Progenitor cell of endocrine pancreas (in vitro differentiated cells): ENCODE measurements around the gene PDXK. TPM values are rescaled to one million over a fixed set of nuclear protein-coding genes. Genes with fewer than 3 reads are reported as not detected.

Source experiments
- DNase-seq: peaks from one replicate; pipeline ENCODE4 v3.0.0; 2021; ENCODE audit warnings: low spot score; ENCODE audit not compliant: unreplicated experiment
- H3K27ac Mint-ChIP-seq: 2 replicates; pipeline ENCODE4 v1.8.0; 2021; ENCODE audit warnings: mild to moderate bottlenecking, moderate library complexity, mixed read lengths
- H3K27me3 Mint-ChIP-seq: 2 replicates; pipeline ENCODE4 v1.8.0; 2021; ENCODE audit warnings: mixed read lengths
- H3K36me3 Mint-ChIP-seq: 2 replicates; pipeline ENCODE4 v1.8.0; 2022; ENCODE audit warnings: mixed read lengths; ENCODE audit not compliant: insufficient read depth
- H3K4me1 Mint-ChIP-seq: 2 replicates; pipeline ENCODE4 v1.8.0; 2021; ENCODE audit warnings: low read depth, mixed read lengths
- H3K4me3 Mint-ChIP-seq: 2 replicates; pipeline ENCODE4 v1.8.0; 2021; ENCODE audit warnings: low read depth, mild to moderate bottlenecking, moderate library complexity, mixed read lengths
- H3K9me3 Mint-ChIP-seq: 2 replicates; pipeline ENCODE4 v1.8.0; 2021; ENCODE audit warnings: low read depth, mixed read lengths
- CTCF ChIP-seq: fragments of 200-600 bp; sonication (generic); IDR thresholded peaks from one replicate; pipeline ENCODE4 v1.5.0; 2021; ENCODE audit warnings: antibody characterized with exemption, mild to moderate bottlenecking; ENCODE audit not compliant: unreplicated experiment
- total RNA-seq: library from RNA; stranded (reverse); gene quantifications from 2 replicates; pipeline ENCODE4 v1.2.1, GENCODE V29; 2021

Gene PDXK
- total RNA-seq, 1 donor from 2014 or later = 57.6 TPM

DNA sequence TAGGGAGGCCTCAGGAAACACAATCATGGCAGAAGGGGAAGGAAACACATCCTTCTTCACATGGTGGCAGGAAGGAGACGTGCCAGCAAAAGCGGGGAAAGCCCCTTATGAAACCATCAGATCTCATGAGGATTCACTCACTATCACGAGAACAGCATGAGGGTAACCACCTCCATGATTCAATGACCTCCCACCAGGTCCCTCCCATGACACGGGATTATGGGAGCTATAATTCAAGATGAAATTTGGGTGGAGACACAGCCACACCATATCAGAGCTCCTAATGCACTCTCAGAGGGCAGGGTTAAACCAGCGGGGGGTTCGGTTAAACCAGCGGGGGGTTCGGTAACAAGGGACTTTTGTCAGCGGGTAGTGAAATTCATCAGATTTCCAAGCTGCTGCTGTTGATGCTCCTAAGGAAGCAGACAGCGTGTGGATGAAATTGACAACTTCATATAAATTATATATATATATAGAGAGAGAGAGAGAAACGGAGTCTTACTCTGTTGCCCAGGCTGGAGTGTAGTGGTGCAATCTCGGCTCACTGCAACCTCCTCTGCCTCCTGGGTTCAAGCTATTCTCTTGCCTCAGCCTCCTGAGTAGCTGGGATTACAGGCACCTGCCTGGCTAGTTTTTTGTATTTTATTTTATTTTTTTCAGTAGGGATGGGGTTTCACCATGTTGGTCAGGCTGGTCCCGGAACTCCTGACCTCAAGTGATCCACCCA lies 52.9 kb downstream of the PDXK start:
- Mint-ChIP-seq H3K4me3 (no peak overlapping the region), H3K36me3 (peaks cover 8% of the 10 kb centered on the region), H3K9me3 (no peaks in the 10 kb centered on the region), H3K27me3 (no peaks in the 10 kb centered on the region), H3K4me1 (peaks cover 27% of the 10 kb centered on the region), H3K27ac (peak overlapping the region; percentile 49)
- no peak for TF ChIP-seq CTCF
- DNase-seq = no peak

GRCh38 chr21:43772425-43772821 lies 53.5 kb downstream of the PDXK start:
- Mint-ChIP-seq H3K27ac (peak overlapping the region; percentile 49), H3K9me3 (no peaks in the 10 kb centered on the region), H3K4me1 (peaks cover 24% of the 10 kb centered on the region), H3K36me3 (peaks cover 8% of the 10 kb centered on the region), H3K27me3 (no peaks in the 10 kb centered on the region), H3K4me3 (no peak overlapping the region)
- no peak for DNase-seq
- TF ChIP-seq CTCF = no peak

DNA sequence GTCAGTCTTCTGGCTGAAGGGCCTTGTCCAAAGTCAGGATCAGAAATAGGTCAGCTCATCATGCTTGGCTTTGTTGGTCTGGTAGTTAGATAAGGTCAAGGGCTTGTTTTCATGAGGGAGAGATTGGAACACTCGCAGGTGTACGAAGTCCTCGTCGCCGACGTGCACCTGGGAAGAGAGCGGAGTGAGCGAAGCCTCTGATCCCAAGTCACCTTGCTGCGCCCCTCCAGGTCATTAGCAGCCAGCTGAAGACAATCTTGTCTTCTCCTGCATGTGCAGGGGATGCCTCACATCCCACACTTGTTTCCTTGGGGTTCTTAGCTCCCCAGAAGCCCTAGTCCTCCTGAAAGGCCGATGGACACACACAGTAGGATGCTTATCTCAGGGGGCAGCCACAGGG lies 55.2 kb downstream of the PDXK start:
- no peak for DNase-seq
- Mint-ChIP-seq H3K27me3 (no peaks in the 10 kb centered on the region), H3K4me1 (peaks cover 13% of the 10 kb centered on the region), H3K4me3 (peak overlapping the region; percentile 62), H3K9me3 (no peaks in the 10 kb centered on the region), H3K36me3 (peaks cover 8% of the 10 kb centered on the region), H3K27ac (no peak overlapping the region)
- no peak for TF ChIP-seq CTCF

DNA sequence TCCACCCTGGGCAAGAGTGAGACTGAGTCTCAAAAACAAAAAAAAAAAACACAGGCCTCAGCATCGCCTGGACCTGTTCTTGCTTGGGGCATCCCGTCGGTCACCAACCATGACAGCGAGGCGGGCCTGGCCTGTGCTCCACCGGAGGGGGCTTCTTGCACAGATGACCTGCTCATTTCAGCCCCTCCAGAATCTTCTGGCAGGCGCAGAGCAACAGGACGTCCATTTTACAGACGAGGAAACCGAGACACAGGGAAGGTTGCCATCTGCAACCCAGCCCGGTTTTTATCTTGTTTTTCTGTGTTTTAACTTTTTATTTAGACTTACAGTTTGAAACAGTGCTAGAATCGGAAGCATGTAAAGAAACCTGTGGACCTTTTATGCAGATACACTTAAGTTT lies 56.3 kb downstream of the PDXK start:
- H3K27me3 Mint-ChIP-seq = no peaks in the 10 kb centered on the region
- peaks cover 8% of the 10 kb centered on the region for H3K36me3 Mint-ChIP-seq
- TF ChIP-seq CTCF = no peak
- H3K27ac Mint-ChIP-seq = peak overlapping the region; percentile 90
- no peaks in the 10 kb centered on the region for H3K9me3 Mint-ChIP-seq
- no peak for DNase-seq
- H3K4me1 Mint-ChIP-seq = peaks cover 13% of the 10 kb centered on the region
- H3K4me3 Mint-ChIP-seq = peak overlapping the region; percentile 86

DNA sequence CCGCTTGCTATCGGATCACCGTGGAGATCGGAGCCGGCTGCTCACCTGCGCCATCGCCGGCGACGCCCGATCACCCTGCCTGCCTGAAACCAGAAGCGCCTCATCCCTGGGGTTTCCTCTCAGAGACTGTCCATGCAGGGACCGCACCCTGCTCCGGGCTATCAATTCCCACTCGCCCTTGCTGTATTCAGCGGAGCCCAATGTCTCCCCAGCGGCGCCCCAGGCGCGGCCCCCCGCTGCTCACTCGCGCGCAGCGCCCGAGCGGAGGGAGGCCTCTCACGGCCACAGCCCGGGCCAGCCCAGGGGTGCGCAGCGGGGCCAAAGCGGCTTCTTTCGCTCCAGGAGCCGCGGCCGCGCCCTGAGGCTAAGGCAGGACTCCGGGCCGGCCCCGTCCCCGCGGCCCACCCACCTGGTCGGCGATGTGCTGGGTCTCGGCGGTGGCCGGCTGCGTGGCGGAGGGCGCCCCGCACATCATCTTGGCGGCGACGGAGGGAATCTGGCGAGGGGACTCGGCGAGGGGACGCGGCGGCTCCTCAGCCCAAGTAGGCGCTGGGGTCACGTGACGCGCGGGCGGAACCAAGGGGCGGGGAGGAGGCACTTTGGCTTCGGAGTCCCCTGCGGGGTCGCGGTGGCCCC lies 57.0 kb downstream of the PDXK start, which contains the start of gene CSTB:
TSS of gene CSTB (minus strand) at position 514 of the 636 bp plus-strand sequence. CDS start at position 475, 39 bp downstream.
- H3K27me3 Mint-ChIP-seq = no peaks in the 10 kb centered on the region
- H3K4me1 Mint-ChIP-seq = peaks cover 13% of the 10 kb centered on the region
- TF ChIP-seq CTCF = peak; percentile 21
- DNase-seq = peak; percentile 79
- no peaks in the 10 kb centered on the region for H3K9me3 Mint-ChIP-seq
- H3K4me3 Mint-ChIP-seq = peak within 1 kb of the TSS; percentile 86
- peaks cover 8% of the 10 kb centered on the region for H3K36me3 Mint-ChIP-seq
- peak within 1 kb of the TSS; percentile 90 for H3K27ac Mint-ChIP-seq
